WTC11 (cell line): ENCODE data around the gene RBL1. TPM values are rescaled to one million over a fixed set of nuclear protein-coding genes. Genes with fewer than 3 reads are reported as not detected.

Experiments
- ELF4 ChIP-seq: sonication (generic); formaldehyde crosslinking; IDR thresholded peaks from 2 replicates; pipeline ENCODE4 v1.8.1; 2022; ENCODE audit warnings: low read depth, mild to moderate bottlenecking, moderate library complexity, missing genetic modification reagents
- ESRRA ChIP-seq: sonication (generic); formaldehyde crosslinking; IDR thresholded peaks from 2 replicates; pipeline ENCODE4 v1.8.1; 2022; ENCODE audit warnings: mild to moderate bottlenecking, missing genetic modification reagents, borderline replicate concordance
- FOXJ3 ChIP-seq: sonication (generic); formaldehyde crosslinking; IDR thresholded peaks from 2 replicates; pipeline ENCODE4 v1.9.0; 2021; ENCODE audit warnings: missing genetic modification reagents, mild to moderate bottlenecking, borderline replicate concordance
- GRHL2 ChIP-seq: fragments of 250-450 bp; sonication (Bioruptor Pico); IDR thresholded peaks from 2 replicates; pipeline ENCODE4 v1.8.0; 2022; ENCODE audit warnings: mild to moderate bottlenecking, moderate library complexity; ENCODE audit not compliant: insufficient replicate concordance, severe bottlenecking
- GTF2I ChIP-seq: fragments of 250-450 bp; sonication (Bioruptor Pico); conservative IDR thresholded peaks from 2 replicates; pipeline ENCODE4 v1.4.0; 2021; ENCODE audit warnings: mild to moderate bottlenecking
- NFATC4 ChIP-seq: fragments of 250-450 bp; sonication (Bioruptor Pico); IDR thresholded peaks from 2 replicates; pipeline ENCODE4 v1.9.0; 2021; ENCODE audit warnings: mild to moderate bottlenecking
- NFYB ChIP-seq: sonication (generic); formaldehyde crosslinking; conservative IDR thresholded peaks from 2 replicates; pipeline ENCODE4 v1.8.0; 2022; ENCODE audit warnings: low read depth, missing genetic modification reagents
- NR1H2 ChIP-seq: sonication (generic); formaldehyde crosslinking; IDR thresholded peaks from 2 replicates; pipeline ENCODE4 v1.9.0; 2021; ENCODE audit warnings: mild to moderate bottlenecking, moderate library complexity, missing genetic modification reagents
- SOX15 ChIP-seq: fragments of 250-450 bp; sonication (Bioruptor Pico); IDR thresholded peaks from 2 replicates; pipeline ENCODE4 v1.9.0; 2021; ENCODE audit warnings: mild to moderate bottlenecking
- SP1 ChIP-seq: sonication (generic); formaldehyde crosslinking; conservative IDR thresholded peaks from 2 replicates; pipeline ENCODE4 v1.8.1; 2022; ENCODE audit warnings: missing genetic modification reagents
- TEAD4 ChIP-seq: sonication (generic); formaldehyde crosslinking; IDR thresholded peaks from 2 replicates; pipeline ENCODE4 v1.8.0; 2022; ENCODE audit warnings: mild to moderate bottlenecking, missing genetic modification reagents
- ZNF232 ChIP-seq: sonication (generic); formaldehyde crosslinking; IDR thresholded peaks from 2 replicates; pipeline ENCODE4 v1.8.0; 2022; ENCODE audit warnings: mild to moderate bottlenecking, missing genetic modification reagents
- ZNF396 ChIP-seq: fragments of 250-450 bp; sonication (Bioruptor Pico); IDR thresholded peaks from 2 replicates; pipeline ENCODE4 v1.8.0; 2021; ENCODE audit warnings: mild to moderate bottlenecking, moderate library complexity, borderline replicate concordance
- ZNF671 ChIP-seq: fragments of 250-450 bp; sonication (Bioruptor Pico); IDR thresholded peaks from 2 replicates; pipeline ENCODE4 v1.8.0; 2021; ENCODE audit warnings: mild to moderate bottlenecking
- total RNA-seq: library from RNA; stranded (reverse); gene quantifications from 3 replicates; pipeline ENCODE4 v1.2.3, GENCODE V29; 2021
- TF ChIP-seq, protein P1 (sequence below): fragments of 250-450 bp; sonication (Bioruptor Pico); IDR thresholded peaks from 2 replicates; pipeline ENCODE4 v2.1.2; 2022; ENCODE audit warnings: mild to moderate bottlenecking, moderate library complexity
- TF ChIP-seq, protein P2 (sequence below): sonication (generic); formaldehyde crosslinking; conservative IDR thresholded peaks from 2 replicates; pipeline ENCODE4 v1.8.1; 2022; ENCODE audit warnings: mild to moderate bottlenecking, missing genetic modification reagents
- TF ChIP-seq, protein P3 (sequence below): sonication (generic); formaldehyde crosslinking; IDR thresholded peaks from 2 replicates; pipeline ENCODE4 v1.8.1; 2023; ENCODE audit warnings: mild to moderate bottlenecking, missing genetic modification reagents, moderate library complexity
- TF ChIP-seq, protein P4 (sequence below): sonication (generic); formaldehyde crosslinking; IDR thresholded peaks from 2 replicates; pipeline ENCODE4 v1.8.1; 2023; ENCODE audit warnings: mild to moderate bottlenecking, missing genetic modification reagents
- TF ChIP-seq, protein P5 (sequence below): sonication (generic); formaldehyde crosslinking; IDR thresholded peaks from 2 replicates; pipeline ENCODE4 v1.8.1; 2022; ENCODE audit warnings: missing genetic modification reagents, borderline replicate concordance
- TF ChIP-seq, protein P6 (sequence below): fragments of 250-450 bp; sonication (Bioruptor Pico); IDR thresholded peaks from 2 replicates; pipeline ENCODE4 v1.8.0; 2021; ENCODE audit warnings: mild to moderate bottlenecking
- TF ChIP-seq, protein P7 (sequence below): fragments of 200-600 bp; IDR thresholded peaks from 2 replicates; pipeline ENCODE4 v1.8.0; 2022; ENCODE audit warnings: antibody characterized with exemption
- TF ChIP-seq, protein P8 (sequence below): sonication (generic); formaldehyde crosslinking; IDR thresholded peaks from 2 replicates; pipeline ENCODE4 v1.8.1; 2022; ENCODE audit warnings: mild to moderate bottlenecking, moderate library complexity, missing genetic modification reagents
- TF ChIP-seq, protein P9 (sequence below): sonication (generic); formaldehyde crosslinking; IDR thresholded peaks from 2 replicates; pipeline ENCODE4 v1.8.0; 2022; ENCODE audit warnings: mild to moderate bottlenecking, missing genetic modification reagents
- TF ChIP-seq, protein P10 (sequence below): sonication (generic); formaldehyde crosslinking; IDR thresholded peaks from 2 replicates; pipeline ENCODE4 v1.8.1; 2022; ENCODE audit warnings: low read depth, mild to moderate bottlenecking, moderate library complexity, missing genetic modification reagents, borderline replicate concordance
- TF ChIP-seq, protein P11 (sequence below): sonication (generic); formaldehyde crosslinking; IDR thresholded peaks from 2 replicates; pipeline ENCODE4 v1.8.0; 2022; ENCODE audit warnings: mild to moderate bottlenecking, missing genetic modification reagents

Gene RBL1
- total RNA-seq, 1 experiment from 2014 or later = 11.1 TPM

DNA sequence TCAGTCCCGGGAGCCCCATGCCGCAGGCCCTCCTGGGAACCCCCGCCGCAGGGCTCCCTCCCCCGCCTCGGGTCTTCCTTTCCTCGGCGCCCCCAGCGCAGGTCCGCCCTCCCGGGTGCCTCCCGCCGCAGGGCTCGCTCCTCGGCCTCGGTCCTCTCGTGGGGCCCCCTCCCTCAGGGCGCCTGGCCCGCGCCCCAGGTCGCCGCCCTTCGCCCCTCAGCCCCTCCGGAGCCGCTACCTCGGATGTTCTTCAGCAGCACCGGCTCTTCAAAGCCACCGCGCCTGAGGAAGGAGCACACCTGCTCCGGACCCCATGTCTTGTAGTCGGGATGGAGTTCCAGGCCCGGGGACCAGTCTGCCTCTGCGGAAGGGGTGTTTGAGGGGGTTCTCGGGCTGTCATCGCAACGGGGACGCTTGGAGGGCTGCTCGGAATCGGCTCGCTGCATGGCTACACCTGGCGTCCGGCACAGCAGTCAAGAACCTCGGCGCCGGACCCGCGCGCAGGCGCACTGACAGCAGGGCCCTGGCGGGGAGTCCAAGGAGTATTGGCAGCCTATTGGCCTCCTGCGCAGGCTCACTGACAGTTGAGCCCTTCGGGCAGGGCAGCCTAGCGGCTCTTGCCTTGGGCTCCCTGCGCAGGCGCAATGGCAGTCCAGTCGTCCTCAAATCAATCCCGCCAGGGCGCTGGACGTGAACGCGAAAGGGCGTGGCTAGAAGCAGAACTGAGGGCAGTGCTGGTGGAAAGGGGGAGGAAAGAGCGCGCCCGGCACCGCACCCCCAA, 144.4 kb downstream of the RBL1 start, which contains the start of gene SAMHD1 (continued):
- TF ChIP-seq, protein P1, sequence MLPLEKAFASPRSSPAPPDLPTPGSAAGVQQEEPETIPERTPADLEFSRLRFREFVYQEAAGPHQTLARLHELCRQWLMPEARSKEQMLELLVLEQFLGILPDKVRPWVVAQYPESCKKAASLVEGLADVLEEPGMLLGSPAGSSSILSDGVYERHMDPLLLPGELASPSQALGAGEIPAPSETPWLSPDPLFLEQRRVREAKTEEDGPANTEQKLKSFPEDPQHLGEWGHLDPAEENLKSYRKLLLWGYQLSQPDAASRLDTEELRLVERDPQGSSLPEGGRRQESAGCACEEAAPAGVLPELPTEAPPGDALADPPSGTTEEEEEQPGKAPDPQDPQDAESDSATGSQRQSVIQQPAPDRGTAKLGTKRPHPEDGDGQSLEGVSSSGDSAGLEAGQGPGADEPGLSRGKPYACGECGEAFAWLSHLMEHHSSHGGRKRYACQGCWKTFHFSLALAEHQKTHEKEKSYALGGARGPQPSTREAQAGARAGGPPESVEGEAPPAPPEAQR = no peak
- TF ChIP-seq, protein P2, sequence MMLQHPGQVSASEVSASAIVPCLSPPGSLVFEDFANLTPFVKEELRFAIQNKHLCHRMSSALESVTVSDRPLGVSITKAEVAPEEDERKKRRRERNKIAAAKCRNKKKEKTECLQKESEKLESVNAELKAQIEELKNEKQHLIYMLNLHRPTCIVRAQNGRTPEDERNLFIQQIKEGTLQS (CRISPR knock-in tag) = no peak
- TF ChIP-seq, protein P3, sequence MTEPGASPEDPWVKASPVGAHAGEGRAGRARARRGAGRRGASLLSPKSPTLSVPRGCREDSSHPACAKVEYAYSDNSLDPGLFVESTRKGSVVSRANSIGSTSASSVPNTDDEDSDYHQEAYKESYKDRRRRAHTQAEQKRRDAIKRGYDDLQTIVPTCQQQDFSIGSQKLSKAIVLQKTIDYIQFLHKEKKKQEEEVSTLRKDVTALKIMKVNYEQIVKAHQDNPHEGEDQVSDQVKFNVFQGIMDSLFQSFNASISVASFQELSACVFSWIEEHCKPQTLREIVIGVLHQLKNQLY (CRISPR knock-in tag) = no peak
- TF ChIP-seq, protein P4, sequence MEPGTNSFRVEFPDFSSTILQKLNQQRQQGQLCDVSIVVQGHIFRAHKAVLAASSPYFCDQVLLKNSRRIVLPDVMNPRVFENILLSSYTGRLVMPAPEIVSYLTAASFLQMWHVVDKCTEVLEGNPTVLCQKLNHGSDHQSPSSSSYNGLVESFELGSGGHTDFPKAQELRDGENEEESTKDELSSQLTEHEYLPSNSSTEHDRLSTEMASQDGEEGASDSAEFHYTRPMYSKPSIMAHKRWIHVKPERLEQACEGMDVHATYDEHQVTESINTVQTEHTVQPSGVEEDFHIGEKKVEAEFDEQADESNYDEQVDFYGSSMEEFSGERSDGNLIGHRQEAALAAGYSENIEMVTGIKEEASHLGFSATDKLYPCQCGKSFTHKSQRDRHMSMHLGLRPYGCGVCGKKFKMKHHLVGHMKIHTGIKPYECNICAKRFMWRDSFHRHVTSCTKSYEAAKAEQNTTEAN (CRISPR knock-in tag) = no peak
- TF ChIP-seq, protein P5, sequence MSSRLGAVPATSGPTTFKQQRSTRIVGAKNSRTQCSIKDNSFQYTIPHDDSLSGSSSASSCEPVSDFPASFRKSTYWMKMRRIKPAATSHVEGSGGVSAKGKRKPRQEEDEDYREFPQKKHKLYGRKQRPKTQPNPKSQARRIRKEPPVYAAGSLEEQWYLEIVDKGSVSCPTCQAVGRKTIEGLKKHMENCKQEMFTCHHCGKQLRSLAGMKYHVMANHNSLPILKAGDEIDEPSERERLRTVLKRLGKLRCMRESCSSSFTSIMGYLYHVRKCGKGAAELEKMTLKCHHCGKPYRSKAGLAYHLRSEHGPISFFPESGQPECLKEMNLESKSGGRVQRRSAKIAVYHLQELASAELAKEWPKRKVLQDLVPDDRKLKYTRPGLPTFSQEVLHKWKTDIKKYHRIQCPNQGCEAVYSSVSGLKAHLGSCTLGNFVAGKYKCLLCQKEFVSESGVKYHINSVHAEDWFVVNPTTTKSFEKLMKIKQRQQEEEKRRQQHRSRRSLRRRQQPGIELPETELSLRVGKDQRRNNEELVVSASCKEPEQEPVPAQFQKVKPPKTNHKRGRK = no peak
- no peak for TF ChIP-seq NFYB (CRISPR knock-in tag)
- no peak for TF ChIP-seq ELF4 (CRISPR knock-in tag)
- no peak for TF ChIP-seq ESRRA (CRISPR knock-in tag)
- TF ChIP-seq ZNF396 (CRISPR knock-in tag) = no peak
- TF ChIP-seq, protein P6, sequence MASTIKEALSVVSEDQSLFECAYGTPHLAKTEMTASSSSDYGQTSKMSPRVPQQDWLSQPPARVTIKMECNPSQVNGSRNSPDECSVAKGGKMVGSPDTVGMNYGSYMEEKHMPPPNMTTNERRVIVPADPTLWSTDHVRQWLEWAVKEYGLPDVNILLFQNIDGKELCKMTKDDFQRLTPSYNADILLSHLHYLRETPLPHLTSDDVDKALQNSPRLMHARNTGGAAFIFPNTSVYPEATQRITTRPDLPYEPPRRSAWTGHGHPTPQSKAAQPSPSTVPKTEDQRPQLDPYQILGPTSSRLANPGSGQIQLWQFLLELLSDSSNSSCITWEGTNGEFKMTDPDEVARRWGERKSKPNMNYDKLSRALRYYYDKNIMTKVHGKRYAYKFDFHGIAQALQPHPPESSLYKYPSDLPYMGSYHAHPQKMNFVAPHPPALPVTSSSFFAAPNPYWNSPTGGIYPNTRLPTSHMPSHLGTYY (CRISPR knock-in tag) = no peak
- TF ChIP-seq, protein P7, sequence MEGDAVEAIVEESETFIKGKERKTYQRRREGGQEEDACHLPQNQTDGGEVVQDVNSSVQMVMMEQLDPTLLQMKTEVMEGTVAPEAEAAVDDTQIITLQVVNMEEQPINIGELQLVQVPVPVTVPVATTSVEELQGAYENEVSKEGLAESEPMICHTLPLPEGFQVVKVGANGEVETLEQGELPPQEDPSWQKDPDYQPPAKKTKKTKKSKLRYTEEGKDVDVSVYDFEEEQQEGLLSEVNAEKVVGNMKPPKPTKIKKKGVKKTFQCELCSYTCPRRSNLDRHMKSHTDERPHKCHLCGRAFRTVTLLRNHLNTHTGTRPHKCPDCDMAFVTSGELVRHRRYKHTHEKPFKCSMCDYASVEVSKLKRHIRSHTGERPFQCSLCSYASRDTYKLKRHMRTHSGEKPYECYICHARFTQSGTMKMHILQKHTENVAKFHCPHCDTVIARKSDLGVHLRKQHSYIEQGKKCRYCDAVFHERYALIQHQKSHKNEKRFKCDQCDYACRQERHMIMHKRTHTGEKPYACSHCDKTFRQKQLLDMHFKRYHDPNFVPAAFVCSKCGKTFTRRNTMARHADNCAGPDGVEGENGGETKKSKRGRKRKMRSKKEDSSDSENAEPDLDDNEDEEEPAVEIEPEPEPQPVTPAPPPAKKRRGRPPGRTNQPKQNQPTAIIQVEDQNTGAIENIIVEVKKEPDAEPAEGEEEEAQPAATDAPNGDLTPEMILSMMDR = no peak
- no peak for TF ChIP-seq FOXJ3 (CRISPR knock-in tag)
- no peak for TF ChIP-seq TEAD4 (CRISPR knock-in tag)
- TF ChIP-seq, protein P8, sequence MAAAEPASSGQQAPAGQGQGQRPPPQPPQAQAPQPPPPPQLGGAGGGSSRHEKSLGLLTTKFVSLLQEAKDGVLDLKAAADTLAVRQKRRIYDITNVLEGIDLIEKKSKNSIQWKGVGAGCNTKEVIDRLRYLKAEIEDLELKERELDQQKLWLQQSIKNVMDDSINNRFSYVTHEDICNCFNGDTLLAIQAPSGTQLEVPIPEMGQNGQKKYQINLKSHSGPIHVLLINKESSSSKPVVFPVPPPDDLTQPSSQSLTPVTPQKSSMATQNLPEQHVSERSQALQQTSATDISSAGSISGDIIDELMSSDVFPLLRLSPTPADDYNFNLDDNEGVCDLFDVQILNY (CRISPR knock-in tag) = 0 out of 2 replicates have a peak, but pooled peaks have one; percentile 58
- no peak for TF ChIP-seq NFATC4 (CRISPR knock-in tag)
- TF ChIP-seq ZNF671 (CRISPR knock-in tag) = no peak
- peak; percentile 65 for TF ChIP-seq SP1 (CRISPR knock-in tag)
- no peak for TF ChIP-seq NR1H2 (CRISPR knock-in tag)
- no peak for TF ChIP-seq ZNF232 (CRISPR knock-in tag)
- TF ChIP-seq GTF2I = no peak
- TF ChIP-seq, protein P9, sequence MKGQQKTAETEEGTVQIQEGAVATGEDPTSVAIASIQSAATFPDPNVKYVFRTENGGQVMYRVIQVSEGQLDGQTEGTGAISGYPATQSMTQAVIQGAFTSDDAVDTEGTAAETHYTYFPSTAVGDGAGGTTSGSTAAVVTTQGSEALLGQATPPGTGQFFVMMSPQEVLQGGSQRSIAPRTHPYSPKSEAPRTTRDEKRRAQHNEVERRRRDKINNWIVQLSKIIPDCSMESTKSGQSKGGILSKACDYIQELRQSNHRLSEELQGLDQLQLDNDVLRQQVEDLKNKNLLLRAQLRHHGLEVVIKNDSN (CRISPR knock-in tag) = no peak
- TF ChIP-seq GRHL2 (CRISPR knock-in tag) = no peak
- TF ChIP-seq, protein P10, sequence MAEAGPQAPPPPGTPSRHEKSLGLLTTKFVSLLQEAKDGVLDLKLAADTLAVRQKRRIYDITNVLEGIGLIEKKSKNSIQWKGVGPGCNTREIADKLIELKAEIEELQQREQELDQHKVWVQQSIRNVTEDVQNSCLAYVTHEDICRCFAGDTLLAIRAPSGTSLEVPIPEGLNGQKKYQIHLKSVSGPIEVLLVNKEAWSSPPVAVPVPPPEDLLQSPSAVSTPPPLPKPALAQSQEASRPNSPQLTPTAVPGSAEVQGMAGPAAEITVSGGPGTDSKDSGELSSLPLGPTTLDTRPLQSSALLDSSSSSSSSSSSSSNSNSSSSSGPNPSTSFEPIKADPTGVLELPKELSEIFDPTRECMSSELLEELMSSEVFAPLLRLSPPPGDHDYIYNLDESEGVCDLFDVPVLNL (CRISPR knock-in tag) = no peak
- no peak for TF ChIP-seq SOX15 (CRISPR knock-in tag)
- TF ChIP-seq, protein P11, sequence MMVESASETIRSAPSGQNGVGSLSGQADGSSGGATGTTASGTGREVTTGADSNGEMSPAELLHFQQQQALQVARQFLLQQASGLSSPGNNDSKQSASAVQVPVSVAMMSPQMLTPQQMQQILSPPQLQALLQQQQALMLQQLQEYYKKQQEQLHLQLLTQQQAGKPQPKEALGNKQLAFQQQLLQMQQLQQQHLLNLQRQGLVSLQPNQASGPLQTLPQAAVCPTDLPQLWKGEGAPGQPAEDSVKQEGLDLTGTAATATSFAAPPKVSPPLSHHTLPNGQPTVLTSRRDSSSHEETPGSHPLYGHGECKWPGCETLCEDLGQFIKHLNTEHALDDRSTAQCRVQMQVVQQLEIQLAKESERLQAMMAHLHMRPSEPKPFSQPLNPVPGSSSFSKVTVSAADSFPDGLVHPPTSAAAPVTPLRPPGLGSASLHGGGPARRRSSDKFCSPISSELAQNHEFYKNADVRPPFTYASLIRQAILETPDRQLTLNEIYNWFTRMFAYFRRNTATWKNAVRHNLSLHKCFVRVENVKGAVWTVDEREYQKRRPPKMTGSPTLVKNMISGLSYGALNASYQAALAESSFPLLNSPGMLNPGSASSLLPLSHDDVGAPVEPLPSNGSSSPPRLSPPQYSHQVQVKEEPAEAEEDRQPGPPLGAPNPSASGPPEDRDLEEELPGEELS (CRISPR knock-in tag) = peak; percentile 58; the same call in 1 of the 2 replicates
